Measurements from ENCODE around the gene PPEF2. TPM values are rescaled to one million over a fixed set of nuclear protein-coding genes. Genes with fewer than 3 reads are reported as not detected.

The PPEF2 gene
- total RNA-seq, 1 donor from 2014 or later = under 0.01 TPM

GRCh38 chr4:75834095-75834771 lies 68.0 kb downstream of the PPEF2 start:
- peak in 1 of 2 donors; percentile 35 for DNase-seq (ENCODE audit: low read depth in 2 of 2)

- no peak for DNase-seq (ENCODE audit: low read depth in 2 of 2)
These were observed 70.3 kb downstream of the PPEF2 start for GRCh38 chr4:75831856-75832405.

GRCh38 chr4:75830906-75831305 lies 71.3 kb downstream of the PPEF2 start:
- DNase-seq (ENCODE audit: low read depth in 2 of 2) = no peak

- no peak for DNase-seq (ENCODE audit: low read depth in 2 of 2)
These were observed 78.4 kb downstream of the PPEF2 start for GRCh38 chr4:75823812-75824211.

GRCh38 chr4:75822416-75822815 lies 79.8 kb downstream of the PPEF2 start:
- no peak for DNase-seq (ENCODE audit: low read depth in 2 of 2)

- no peak for DNase-seq (ENCODE audit: low read depth in 2 of 2)
These were observed 80.3 kb downstream of the PPEF2 start for GRCh38 chr4:75821966-75822365.

GRCh38 chr4:75821216-75821615 lies 81.0 kb downstream of the PPEF2 start:
- no peak for DNase-seq (ENCODE audit: low read depth in 2 of 2)

- no peak for DNase-seq (ENCODE audit: low read depth in 2 of 2)
These were observed 81.6 kb downstream of the PPEF2 start for GRCh38 chr4:75820676-75821075.

GRCh38 chr4:75820197-75820596 lies 82.1 kb downstream of the PPEF2 start:
- DNase-seq (ENCODE audit: low read depth in 2 of 2) = peak in 1 of 2 donors; percentile 10

- no peak for DNase-seq (ENCODE audit: low read depth in 2 of 2)
These were observed 83.1 kb downstream of the PPEF2 start for GRCh38 chr4:75819121-75819520.

GRCh38 chr4:75817901-75818300 lies 84.4 kb downstream of the PPEF2 start:
- no peak for DNase-seq (ENCODE audit: low read depth in 2 of 2)

Other genes starting within 250 kb of the PPEF2 start
- 139 and 168 TPM in 2 replicates for gene G3BP2, start 229.0 kb downstream of the PPEF2 start, total RNA-seq
- 59.7 and 76.6 TPM in 2 replicates for gene USO1, start 177.9 kb downstream of the PPEF2 start, total RNA-seq
- 17.0 and 28.6 TPM in 2 replicates for gene NAAA, start 38.6 kb upstream of the PPEF2 start, total RNA-seq
- gene SDAD1, start 88.5 kb upstream of the PPEF2 start, total RNA-seq = 15.7 and 25.0 TPM in 2 replicates
- not detected in 2 replicates for gene CXCL9, start 105.1 kb upstream of the PPEF2 start, total RNA-seq
- gene CXCL10, start 121.0 kb upstream of the PPEF2 start, total RNA-seq = 0.20 and 0.22 TPM in 2 replicates
- 0.20 and 0.44 TPM in 2 replicates for gene CXCL11, start 133.6 kb upstream of the PPEF2 start, total RNA-seq
- gene ART3, start 172.3 kb upstream of the PPEF2 start, total RNA-seq = not detected in 2 replicates
- 43.3 and 43.6 TPM in 2 replicates for gene NUP54, start 245.9 kb upstream of the PPEF2 start, total RNA-seq